A673 (cell line): ENCODE data around the gene TRPC4AP.

Source experiments
- EZH2 ChIP-seq: fragments of 200-600 bp; sonication (generic); IDR thresholded peaks from 2 replicates; pipeline ENCODE4 v1.6.1; 2017; ENCODE audit warnings: borderline replicate concordance, low read depth, mild to moderate bottlenecking, mixed read lengths, antibody characterized with exemption, low read length; ENCODE audit not compliant: poor library complexity, severe bottlenecking
- TF ChIP-seq, protein P1 (sequence below): fragments of 300-800, 200-600 bp; sonication (generic); conservative IDR thresholded peaks from 2 replicates; pipeline ENCODE4 v1.5.1; 2017; ENCODE audit warnings: low read depth, mild to moderate bottlenecking, antibody characterized with exemption, low read length, moderate library complexity, mixed read lengths

DNA sequence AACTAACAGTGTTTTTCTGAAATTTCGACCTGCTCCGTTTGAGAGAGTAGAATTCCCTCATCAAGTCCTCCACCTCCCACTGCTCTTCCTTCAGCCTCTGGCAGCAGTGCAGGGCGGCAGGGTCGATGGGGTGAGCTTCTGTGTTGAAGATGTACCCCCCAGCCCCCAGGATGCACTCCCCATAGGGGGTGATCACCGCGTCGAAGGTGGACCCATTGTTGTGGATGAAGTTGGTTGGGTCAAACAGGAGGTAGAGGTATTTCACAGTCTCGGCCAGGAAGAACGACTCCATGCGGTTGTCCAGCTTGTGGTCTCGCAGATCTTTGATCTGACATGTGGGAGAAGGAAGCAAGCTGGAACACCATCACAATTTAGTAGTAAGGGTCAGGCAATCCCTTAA, 23.0 kb upstream of the TRPC4AP start:
- TF ChIP-seq, protein P1, sequence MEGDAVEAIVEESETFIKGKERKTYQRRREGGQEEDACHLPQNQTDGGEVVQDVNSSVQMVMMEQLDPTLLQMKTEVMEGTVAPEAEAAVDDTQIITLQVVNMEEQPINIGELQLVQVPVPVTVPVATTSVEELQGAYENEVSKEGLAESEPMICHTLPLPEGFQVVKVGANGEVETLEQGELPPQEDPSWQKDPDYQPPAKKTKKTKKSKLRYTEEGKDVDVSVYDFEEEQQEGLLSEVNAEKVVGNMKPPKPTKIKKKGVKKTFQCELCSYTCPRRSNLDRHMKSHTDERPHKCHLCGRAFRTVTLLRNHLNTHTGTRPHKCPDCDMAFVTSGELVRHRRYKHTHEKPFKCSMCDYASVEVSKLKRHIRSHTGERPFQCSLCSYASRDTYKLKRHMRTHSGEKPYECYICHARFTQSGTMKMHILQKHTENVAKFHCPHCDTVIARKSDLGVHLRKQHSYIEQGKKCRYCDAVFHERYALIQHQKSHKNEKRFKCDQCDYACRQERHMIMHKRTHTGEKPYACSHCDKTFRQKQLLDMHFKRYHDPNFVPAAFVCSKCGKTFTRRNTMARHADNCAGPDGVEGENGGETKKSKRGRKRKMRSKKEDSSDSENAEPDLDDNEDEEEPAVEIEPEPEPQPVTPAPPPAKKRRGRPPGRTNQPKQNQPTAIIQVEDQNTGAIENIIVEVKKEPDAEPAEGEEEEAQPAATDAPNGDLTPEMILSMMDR: no peak
- TF ChIP-seq EZH2: no peak
